AG09319 (cell line): ENCODE results near the gene AGRN.
"Not testable (repeated sequence)": the region's sequence is repeated elsewhere in the genome, so short reads cannot be mapped to it uniquely, and the experiment has no call there.

Experiments
- DNase-seq: peaks from one replicate; pipeline ENCODE4 v3.0.0-alpha.2; 2010; ENCODE audit warnings: low read depth; ENCODE audit errors: extremely low read depth
- CTCF ChIP-seq: IDR thresholded peaks from 2 replicates; pipeline ENCODE4 v1.5.1; 2011; ENCODE audit warnings: low read depth, mild to moderate bottlenecking, inconsistent platforms, low read length, moderate library complexity

The AGRN gene

GRCh38 chr1:974293-974640 is 45.7 kb upstream of the AGRN start:
- no peak for DNase-seq
- no peak for TF ChIP-seq CTCF

- TF ChIP-seq CTCF, result no peak
Observed at GRCh38 chr1:974687-975328, 45.1 kb upstream of the AGRN start.

GRCh38 chr1:975365-975764 is 44.6 kb upstream of the AGRN start:
- DNase-seq, result no peak
- no peak for TF ChIP-seq CTCF

More at GRCh38 chr1:974687-975328, 45.1 kb upstream of the AGRN start:
- no peak for DNase-seq

DNA sequence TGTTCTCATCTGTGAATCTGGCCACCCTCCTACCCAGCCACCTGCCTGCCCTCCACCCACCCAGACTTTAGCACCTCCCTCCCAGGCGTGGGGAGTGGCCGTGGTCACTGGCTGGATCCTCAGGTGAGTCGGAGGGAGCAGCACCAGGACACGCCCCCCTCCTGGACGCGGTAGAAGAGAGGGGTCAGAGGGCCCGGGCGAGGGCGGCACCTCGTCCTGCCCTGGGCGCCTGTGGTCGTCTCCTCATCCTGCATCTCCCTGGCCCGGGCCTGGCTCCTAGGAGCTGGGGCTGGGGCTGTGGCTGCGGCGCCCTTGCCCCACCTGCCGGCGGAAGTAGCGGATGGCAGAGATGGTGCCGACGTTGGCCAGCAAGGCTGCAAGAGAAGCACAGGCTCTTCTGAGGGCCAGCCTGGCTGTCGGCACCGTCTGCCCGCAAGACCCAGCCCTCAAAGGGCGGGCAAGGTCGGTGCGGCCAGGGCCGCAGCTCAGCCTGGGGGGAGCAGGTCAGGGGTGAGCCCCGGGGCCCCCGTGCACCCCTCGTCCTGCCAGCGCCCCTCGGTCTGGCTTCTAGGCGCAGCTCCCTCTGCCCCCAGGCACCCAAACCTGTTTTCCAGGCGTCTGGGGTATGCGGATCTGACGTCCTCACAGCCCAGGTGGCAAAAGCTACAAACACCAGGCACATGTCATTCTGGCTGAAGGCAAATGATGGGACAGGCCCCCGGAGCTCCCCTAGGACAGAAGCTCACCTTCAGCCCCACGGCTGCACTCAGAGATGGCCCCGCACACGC is 43.8 kb upstream of the AGRN start:
- no peak for DNase-seq

GRCh38 chr1:976791-977190 is 43.1 kb upstream of the AGRN start:
- not testable (repeated sequence) for DNase-seq

More for the DNA sequence above, 43.8 kb upstream of the AGRN start:
- peak; percentile 69 for TF ChIP-seq CTCF

DNA sequence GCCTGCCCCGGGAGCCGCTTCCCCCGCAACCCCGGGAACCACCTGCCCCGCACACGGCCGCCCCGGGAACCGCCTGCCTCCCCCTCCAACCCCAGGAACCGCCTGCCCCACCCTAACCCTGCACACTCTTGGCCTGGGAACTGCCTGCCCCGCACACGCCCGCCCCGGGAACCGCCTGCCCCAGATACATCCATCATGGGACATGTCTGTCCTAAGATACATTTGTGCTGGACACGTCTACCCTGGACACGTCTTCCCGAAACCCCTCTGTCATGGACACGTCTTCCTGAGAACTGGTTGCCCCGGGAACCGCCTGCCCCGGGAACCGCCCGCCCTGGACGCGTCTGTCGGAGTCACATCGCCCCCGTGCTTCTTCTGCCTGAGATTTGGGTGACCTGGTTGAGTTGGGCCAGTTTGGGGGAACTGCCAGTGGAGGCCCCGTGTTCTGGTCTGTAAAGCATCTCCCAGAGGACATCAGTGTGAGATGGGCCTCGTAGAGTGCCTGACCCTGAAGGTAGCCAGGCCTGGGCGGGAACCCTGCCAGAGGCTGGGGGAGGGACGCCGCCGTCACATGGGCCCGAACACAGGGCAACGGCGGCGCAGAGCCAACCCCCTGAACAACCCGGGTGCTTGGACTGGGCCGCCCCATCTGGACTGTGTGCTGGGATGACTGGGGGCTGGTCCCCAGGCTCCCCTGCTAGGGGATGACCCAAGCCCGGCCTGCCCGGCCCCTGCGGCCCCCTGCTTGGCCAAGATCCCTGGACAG is 41.7 kb upstream of the AGRN start:
- no peak for TF ChIP-seq CTCF
- no peak for DNase-seq

DNA sequence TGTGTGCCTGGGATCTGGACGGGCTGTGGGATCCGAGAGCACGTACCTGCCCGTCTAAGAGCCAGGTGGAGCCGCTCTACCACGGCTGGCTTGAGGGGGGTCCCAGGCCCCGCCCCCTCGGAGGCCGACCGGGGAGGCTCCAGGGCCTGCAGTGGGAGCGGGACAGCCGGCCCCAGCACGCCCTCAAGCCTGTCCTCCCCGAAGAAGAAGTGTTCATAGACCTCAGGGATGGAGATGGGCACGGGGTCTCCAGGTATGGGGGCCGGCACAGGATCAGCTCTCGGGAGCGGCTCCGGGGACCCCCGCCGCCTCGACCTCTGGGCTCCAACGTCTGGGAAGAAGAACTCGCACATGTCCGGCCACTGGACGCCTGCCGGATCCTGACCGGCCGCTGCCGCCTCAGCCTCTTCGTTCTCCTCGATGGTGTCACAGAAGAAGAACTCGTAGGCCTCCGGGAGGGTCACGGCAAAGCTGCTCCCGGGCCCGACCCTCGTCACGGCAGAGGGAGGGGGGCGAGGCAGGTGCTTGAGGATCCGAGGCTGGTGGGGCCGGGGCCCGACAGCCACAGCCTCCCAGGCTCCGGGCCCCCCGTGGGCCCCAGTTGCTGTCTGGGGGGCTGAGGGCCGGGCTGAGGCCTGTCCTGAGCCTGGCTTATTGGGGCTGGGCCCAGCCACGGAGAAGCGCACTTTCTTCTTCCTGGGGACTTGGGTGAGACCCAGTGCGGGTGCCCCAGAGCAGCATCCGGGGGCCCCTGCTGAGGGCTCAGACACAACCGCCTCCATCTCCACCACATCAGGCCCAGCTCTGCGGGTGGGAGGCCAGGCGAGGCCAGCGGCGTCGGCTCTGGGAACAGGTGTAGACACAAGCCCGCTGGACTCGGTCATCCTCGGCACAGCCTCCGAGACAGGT is 40.8 kb upstream of the AGRN start:
- TF ChIP-seq CTCF, result no peak

More for the DNA sequence above, 40.8 kb upstream of the AGRN start:
- no peak for DNase-seq
